HG02852 (cell line): ENCODE measurements around the gene IGSF5.

Experiments
- ATAC-seq: cut with Tn5 transposase; IDR thresholded peaks from one replicate; pipeline ENCODE4 v1.9.1; 2021; ENCODE audit warnings: mild to moderate bottlenecking, moderate library complexity; ENCODE audit not compliant: unreplicated experiment

Gene IGSF5

GRCh38 chr21:39812983-39813382 lies 68.0 kb downstream of the IGSF5 start:
- ATAC-seq, result no peak

GRCh38 chr21:39818557-39818956 lies 73.6 kb downstream of the IGSF5 start:
- ATAC-seq, result no peak

GRCh38 chr21:39822042-39822441 lies 77.1 kb downstream of the IGSF5 start:
- no peak for ATAC-seq

GRCh38 chr21:39825250-39825649 lies 80.3 kb downstream of the IGSF5 start:
- no peak for ATAC-seq

GRCh38 chr21:39834543-39834942 lies 89.6 kb downstream of the IGSF5 start:
- no peak for ATAC-seq

- no peak for ATAC-seq
These were observed 92.9 kb downstream of the IGSF5 start for GRCh38 chr21:39837861-39838359.

GRCh38 chr21:39840373-39841097 lies 95.6 kb downstream of the IGSF5 start:
- no peak for ATAC-seq

- ATAC-seq, result no peak
These were observed 97.9 kb downstream of the IGSF5 start for GRCh38 chr21:39842741-39843459.

GRCh38 chr21:39843483-39843882 lies 98.5 kb downstream of the IGSF5 start:
- ATAC-seq, result no peak

- ATAC-seq, result no peak
These were observed 98.9 kb downstream of the IGSF5 start for GRCh38 chr21:39843916-39844315.

- no peak for ATAC-seq
These were observed 100.7 kb downstream of the IGSF5 start for GRCh38 chr21:39845571-39846130.

GRCh38 chr21:39847877-39848276 lies 102.9 kb downstream of the IGSF5 start:
- ATAC-seq, result no peak

- no peak for ATAC-seq
These were observed 104.2 kb downstream of the IGSF5 start for GRCh38 chr21:39849014-39849655.

GRCh38 chr21:39850333-39850732 lies 105.3 kb downstream of the IGSF5 start:
- no peak for ATAC-seq

GRCh38 chr21:39851002-39851618 lies 106.1 kb downstream of the IGSF5 start:
- no peak for ATAC-seq
